ENCODE measurements around the gene ATP11A.
A peak's percentile ranks its signal among the peaks of the same experiment; 100 is the strongest.

ATP11A gene

DNA sequence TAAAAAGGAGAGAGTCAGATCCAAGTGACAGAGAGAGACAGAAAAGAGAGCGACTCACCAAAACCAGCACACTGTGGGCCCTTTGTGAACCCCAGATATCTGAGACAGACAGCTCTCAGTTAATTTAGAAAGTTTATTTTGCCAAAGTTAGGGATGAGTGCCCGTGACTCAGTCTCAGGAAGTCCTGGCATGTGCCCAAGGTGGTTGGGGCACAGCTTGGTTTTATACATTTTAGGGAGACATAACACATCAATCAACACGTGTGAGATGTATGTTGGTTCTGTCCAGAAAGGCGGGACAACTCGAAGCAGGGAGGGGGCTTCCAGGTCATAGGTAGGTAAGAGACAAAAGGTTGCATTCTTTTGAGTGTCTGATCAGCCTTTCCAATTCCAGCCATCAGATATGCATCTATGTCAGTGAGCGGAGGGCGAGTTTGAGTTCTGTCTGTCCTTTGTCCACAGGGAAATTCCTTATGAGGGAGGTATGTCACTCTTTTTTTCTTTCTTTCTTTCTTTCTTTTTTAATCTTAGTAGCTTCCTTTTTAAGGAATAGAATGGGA, 37.2 kb upstream of the ATP11A start:
- H3K4me1 ChIP-seq (ENCODE audit: control insufficient read depth, low read depth, low read length): no peaks in the 10 kb centered on the region

DNA sequence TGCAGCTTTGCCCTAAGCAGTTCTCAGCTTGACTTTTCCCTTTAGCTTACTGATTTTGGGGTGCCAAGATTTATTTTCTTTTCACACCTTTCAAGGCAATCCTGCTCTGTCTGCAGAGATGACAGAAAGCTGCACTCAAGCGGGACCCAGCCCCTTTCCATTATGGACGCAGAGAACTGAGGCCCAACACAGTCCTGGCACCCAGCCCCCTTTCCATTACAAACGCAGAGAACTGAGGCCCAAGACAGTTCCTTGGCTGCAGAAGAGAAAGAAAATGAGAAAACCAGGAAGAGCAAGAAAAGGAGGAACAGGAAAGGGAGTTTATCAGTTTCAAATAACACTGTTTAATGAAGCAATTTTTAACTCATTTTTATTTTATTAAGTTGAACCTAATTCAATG, 36.8 kb upstream of the ATP11A start:
- Histone ChIP-seq H3K4me2 (ENCODE audit: low read length) (no peak overlapping the region), H3K9ac (ENCODE audit: low read length) (no peak overlapping the region), H3K18ac (ENCODE audit: low read length) (no peak overlapping the region), H3K56ac (ENCODE audit: low read length) (no peak overlapping the region), H3K79me1 (ENCODE audit: low read length) (no peaks in the 10 kb centered on the region), H2BK5ac (ENCODE audit: low read length) (no peak overlapping the region), H3K4ac (ENCODE audit: low read depth, low read length) (no peak overlapping the region), H3K4me1 (ENCODE audit: control insufficient read depth, low read depth, low read length) (no peaks in the 10 kb centered on the region), H3K27me3 (ENCODE audit: insufficient read depth, low read length, poor library complexity) (no peaks in the 10 kb centered on the region), H4K8ac (ENCODE audit: low read depth, low read length) (no peak overlapping the region), H2BK120ac (ENCODE audit: low read depth, low read length) (no peak overlapping the region), H4K5ac (ENCODE audit: low read length) (no peak overlapping the region), H3K36me3 (ENCODE audit: control insufficient read depth, insufficient read depth, low read length) (no peaks in the 10 kb centered on the region), H3K79me2 (ENCODE audit: control insufficient read depth, insufficient read depth, low read length) (no peaks in the 10 kb centered on the region), H3K4me3 (ENCODE audit: low read length) (no peak overlapping the region), H3K27ac (ENCODE audit: low read depth, low read length) (no peak overlapping the region), H2AK5ac (ENCODE audit: low read length) (no peak overlapping the region), H2BK15ac (replicated peaks; ENCODE audit: low read depth) (no peak overlapping the region), H3K23ac (ENCODE audit: low read length) (no peak overlapping the region)
- DNase-seq: no peak
- WGBS (ENCODE audit: extremely low coverage, insufficient coverage, low lambda C conversion rate): no CpG with 5 or more reads among the region's 3 CpGs

More for the DNA sequence above, 37.2 kb upstream of the ATP11A start:
- Histone ChIP-seq H3K27me3 (ENCODE audit: insufficient read depth, low read length, poor library complexity) (no peaks in the 10 kb centered on the region), H3K4me2 (ENCODE audit: low read length) (no peak overlapping the region), H3K23ac (ENCODE audit: low read length) (no peak overlapping the region), H2AK5ac (ENCODE audit: low read length) (no peak overlapping the region), H3K4me3 (ENCODE audit: low read length) (no peak overlapping the region), H3K18ac (ENCODE audit: low read length) (no peak overlapping the region), H3K9ac (ENCODE audit: low read length) (no peak overlapping the region), H3K4ac (ENCODE audit: low read depth, low read length) (no peak overlapping the region), H3K36me3 (ENCODE audit: control insufficient read depth, insufficient read depth, low read length) (no peaks in the 10 kb centered on the region), H2BK5ac (ENCODE audit: low read length) (no peak overlapping the region), H3K79me1 (ENCODE audit: low read length) (no peaks in the 10 kb centered on the region), H3K79me2 (ENCODE audit: control insufficient read depth, insufficient read depth, low read length) (no peaks in the 10 kb centered on the region), H4K8ac (ENCODE audit: low read depth, low read length) (no peak overlapping the region), H2BK15ac (replicated peaks; ENCODE audit: low read depth) (no peak overlapping the region), H3K56ac (ENCODE audit: low read length) (no peak overlapping the region), H4K5ac (ENCODE audit: low read length) (no peak overlapping the region), H2BK120ac (ENCODE audit: low read depth, low read length) (no peak overlapping the region), H3K27ac (ENCODE audit: low read depth, low read length) (no peak overlapping the region)
- WGBS (ENCODE audit: extremely low coverage, insufficient coverage, low lambda C conversion rate): no CpG with 5 or more reads among the region's 7 CpGs
- DNase-seq: peak; percentile 61

DNA sequence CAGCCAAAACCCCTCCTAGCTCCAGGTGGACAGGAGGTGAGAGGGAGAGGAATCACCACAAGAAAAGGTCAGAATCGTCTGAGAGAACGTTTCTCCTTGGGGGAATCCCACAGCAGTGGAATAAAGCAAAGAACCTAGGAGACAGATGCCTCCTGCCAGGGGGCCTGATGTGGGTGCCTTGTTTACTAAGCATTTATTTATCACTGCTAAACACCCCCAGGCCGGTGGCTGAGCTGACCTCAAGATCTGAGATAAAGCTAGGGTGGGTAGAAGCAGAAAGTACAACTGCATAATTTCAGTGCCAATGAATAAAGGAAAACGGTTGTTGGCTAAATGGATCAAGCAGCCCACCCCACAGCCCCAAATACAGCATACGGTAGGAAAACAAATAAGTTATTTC, 33.9 kb upstream of the ATP11A start:
- H4K8ac ChIP-seq (ENCODE audit: low read depth, low read length): no peak overlapping the region
- H3K4me2 ChIP-seq (ENCODE audit: low read length): no peak overlapping the region
- DNase-seq: no peak
- no peak overlapping the region for H2BK15ac ChIP-seq (replicated peaks; ENCODE audit: low read depth)
- H3K27me3 ChIP-seq (ENCODE audit: insufficient read depth, low read length, poor library complexity): no peaks in the 10 kb centered on the region
- no peaks in the 10 kb centered on the region for H3K4me1 ChIP-seq (ENCODE audit: control insufficient read depth, low read depth, low read length)
- H4K5ac ChIP-seq (ENCODE audit: low read length): no peak overlapping the region
- H3K23ac ChIP-seq (ENCODE audit: low read length): no peak overlapping the region
- H3K36me3 ChIP-seq (ENCODE audit: control insufficient read depth, insufficient read depth, low read length): no peaks in the 10 kb centered on the region
- H2BK5ac ChIP-seq (ENCODE audit: low read length): no peak overlapping the region
- H3K79me2 ChIP-seq (ENCODE audit: control insufficient read depth, insufficient read depth, low read length): no peaks in the 10 kb centered on the region
- no peak overlapping the region for H3K27ac ChIP-seq (ENCODE audit: low read depth, low read length)
- no peak overlapping the region for H2BK120ac ChIP-seq (ENCODE audit: low read depth, low read length)
- H3K4ac ChIP-seq (ENCODE audit: low read depth, low read length): no peak overlapping the region
- H3K56ac ChIP-seq (ENCODE audit: low read length): no peak overlapping the region
- no peak overlapping the region for H3K4me3 ChIP-seq (ENCODE audit: low read length)
- H3K79me1 ChIP-seq (ENCODE audit: low read length): no peaks in the 10 kb centered on the region
- H2AK5ac ChIP-seq (ENCODE audit: low read length): no peak overlapping the region
- no peak overlapping the region for H3K9ac ChIP-seq (ENCODE audit: low read length)
- no peak overlapping the region for H3K18ac ChIP-seq (ENCODE audit: low read length)
- no CpG with 5 or more reads among the region's 5 CpGs for WGBS (ENCODE audit: extremely low coverage, insufficient coverage, low lambda C conversion rate)

DNA sequence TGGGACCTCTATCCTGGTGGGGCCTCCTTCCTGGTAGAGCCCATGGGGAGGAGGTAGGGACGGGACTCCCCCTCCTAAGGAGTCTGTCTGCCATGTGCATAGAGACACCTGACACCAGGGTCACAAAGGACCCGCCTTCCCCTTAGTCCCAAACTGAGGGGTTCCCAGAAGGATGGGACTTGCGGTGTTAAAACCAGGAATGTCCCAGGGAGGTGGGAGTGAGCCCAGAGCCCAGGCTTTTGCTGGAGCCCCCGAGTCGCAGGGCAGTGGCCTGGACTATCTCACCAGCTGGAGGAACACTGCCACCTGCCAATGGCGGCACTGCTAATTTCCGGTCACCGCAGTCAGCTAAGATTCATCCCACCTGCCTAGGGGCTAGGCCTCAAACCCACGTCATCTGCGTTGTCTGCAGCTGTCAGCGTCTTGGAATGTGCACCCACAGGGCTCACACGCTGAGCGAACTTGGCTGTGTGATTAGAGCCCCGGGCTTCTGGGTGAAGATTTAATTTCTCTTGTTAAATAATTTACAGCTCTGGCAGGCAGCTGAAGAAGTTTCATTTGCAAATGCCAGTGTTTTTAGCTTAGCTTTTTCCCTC, 31.9 kb upstream of the ATP11A start:
- Histone ChIP-seq H3K36me3 (ENCODE audit: control insufficient read depth, insufficient read depth, low read length) (no peaks in the 10 kb centered on the region), H3K79me1 (ENCODE audit: low read length) (no peaks in the 10 kb centered on the region), H3K4ac (ENCODE audit: low read depth, low read length) (no peak overlapping the region), H3K4me2 (ENCODE audit: low read length) (no peak overlapping the region), H3K4me1 (ENCODE audit: control insufficient read depth, low read depth, low read length) (no peaks in the 10 kb centered on the region), H4K8ac (ENCODE audit: low read depth, low read length) (no peak overlapping the region), H3K27ac (ENCODE audit: low read depth, low read length) (no peak overlapping the region), H3K27me3 (ENCODE audit: insufficient read depth, low read length, poor library complexity) (no peaks in the 10 kb centered on the region), H2BK120ac (ENCODE audit: low read depth, low read length) (no peak overlapping the region), H3K9ac (ENCODE audit: low read length) (no peak overlapping the region), H2BK5ac (ENCODE audit: low read length) (no peak overlapping the region), H4K5ac (ENCODE audit: low read length) (no peak overlapping the region), H3K23ac (ENCODE audit: low read length) (no peak overlapping the region), H3K56ac (ENCODE audit: low read length) (no peak overlapping the region), H3K79me2 (ENCODE audit: control insufficient read depth, insufficient read depth, low read length) (no peaks in the 10 kb centered on the region), H3K4me3 (ENCODE audit: low read length) (no peak overlapping the region), H2BK15ac (replicated peaks; ENCODE audit: low read depth) (no peak overlapping the region), H3K18ac (ENCODE audit: low read length) (no peak overlapping the region), H2AK5ac (ENCODE audit: low read length) (no peak overlapping the region)
- no CpG with 5 or more reads among the region's 14 CpGs for WGBS (ENCODE audit: extremely low coverage, insufficient coverage, low lambda C conversion rate)
- DNase-seq: peak; percentile 83

DNA sequence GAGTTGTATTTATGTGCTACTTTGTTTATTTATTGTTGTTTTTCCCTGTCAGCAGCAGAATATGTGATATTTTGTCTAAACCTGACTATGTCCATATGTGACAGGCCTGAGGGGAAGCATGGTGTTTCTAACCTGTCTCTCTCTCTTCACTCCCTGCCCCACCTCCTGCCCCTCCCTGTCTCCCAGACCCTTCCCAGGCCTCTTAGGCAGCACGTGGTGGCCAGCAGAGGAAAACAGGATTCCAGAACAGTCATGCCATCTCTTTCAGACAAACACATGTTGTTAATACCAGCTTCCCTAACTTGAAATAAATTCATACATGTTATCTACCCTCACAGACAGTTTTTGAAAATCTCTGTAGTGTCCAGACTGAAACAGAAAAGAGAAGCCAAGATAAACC, 31.0 kb upstream of the ATP11A start:
- DNase-seq: peak; percentile 37
- Histone ChIP-seq H2AK5ac (ENCODE audit: low read length) (no peak overlapping the region), H3K4me2 (ENCODE audit: low read length) (no peak overlapping the region), H3K27ac (ENCODE audit: low read depth, low read length) (no peak overlapping the region), H3K9ac (ENCODE audit: low read length) (no peak overlapping the region), H3K27me3 (ENCODE audit: insufficient read depth, low read length, poor library complexity) (no peaks in the 10 kb centered on the region), H2BK5ac (ENCODE audit: low read length) (no peak overlapping the region), H4K8ac (ENCODE audit: low read depth, low read length) (no peak overlapping the region), H3K23ac (ENCODE audit: low read length) (no peak overlapping the region), H2BK120ac (ENCODE audit: low read depth, low read length) (no peak overlapping the region), H3K36me3 (ENCODE audit: control insufficient read depth, insufficient read depth, low read length) (no peaks in the 10 kb centered on the region), H3K79me2 (ENCODE audit: control insufficient read depth, insufficient read depth, low read length) (no peaks in the 10 kb centered on the region), H3K56ac (ENCODE audit: low read length) (no peak overlapping the region), H2BK15ac (replicated peaks; ENCODE audit: low read depth) (no peak overlapping the region), H3K18ac (ENCODE audit: low read length) (no peak overlapping the region), H3K4me3 (ENCODE audit: low read length) (no peak overlapping the region), H3K79me1 (ENCODE audit: low read length) (no peaks in the 10 kb centered on the region), H4K5ac (ENCODE audit: low read length) (no peak overlapping the region), H3K4ac (ENCODE audit: low read depth, low read length) (no peak overlapping the region), H3K4me1 (ENCODE audit: control insufficient read depth, low read depth, low read length) (no peaks in the 10 kb centered on the region)
- no CpG with 5 or more reads among the region's 1 CpG for WGBS (ENCODE audit: extremely low coverage, insufficient coverage, low lambda C conversion rate)

DNA sequence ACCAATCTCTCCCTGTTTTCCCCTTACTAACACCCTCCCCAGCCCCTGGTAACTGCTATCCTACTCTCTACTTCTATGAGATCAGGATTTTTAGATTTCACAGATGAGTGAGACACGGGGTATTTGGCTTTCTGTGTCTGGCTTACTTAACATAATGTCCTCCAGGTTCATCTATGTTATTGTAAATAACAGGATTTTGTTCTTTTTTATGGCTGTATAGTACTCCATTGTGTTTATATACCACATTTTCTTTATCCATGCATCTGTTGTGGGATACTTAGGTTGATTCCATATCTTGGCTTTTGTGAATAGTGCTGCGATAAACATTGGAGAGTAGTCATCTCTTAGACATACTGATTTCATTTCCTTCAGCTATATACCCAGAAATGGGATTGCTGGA, 28.5 kb upstream of the ATP11A start:
- H3K4ac ChIP-seq (ENCODE audit: low read depth, low read length): no peak overlapping the region
- H3K4me3 ChIP-seq (ENCODE audit: low read length): no peak overlapping the region
- H3K23ac ChIP-seq (ENCODE audit: low read length): no peak overlapping the region
- H3K79me2 ChIP-seq (ENCODE audit: control insufficient read depth, insufficient read depth, low read length): no peaks in the 10 kb centered on the region
- no peak overlapping the region for H3K27ac ChIP-seq (ENCODE audit: low read depth, low read length)
- H3K56ac ChIP-seq (ENCODE audit: low read length): no peak overlapping the region
- no peak overlapping the region for H4K5ac ChIP-seq (ENCODE audit: low read length)
- no peak overlapping the region for H3K9ac ChIP-seq (ENCODE audit: low read length)
- no peak overlapping the region for H2BK5ac ChIP-seq (ENCODE audit: low read length)
- WGBS (ENCODE audit: extremely low coverage, insufficient coverage, low lambda C conversion rate): no CpG with 5 or more reads among the region's 2 CpGs
- H3K4me2 ChIP-seq (ENCODE audit: low read length): no peak overlapping the region
- no peaks in the 10 kb centered on the region for H3K27me3 ChIP-seq (ENCODE audit: insufficient read depth, low read length, poor library complexity)
- no peaks in the 10 kb centered on the region for H3K4me1 ChIP-seq (ENCODE audit: control insufficient read depth, low read depth, low read length)
- no peaks in the 10 kb centered on the region for H3K36me3 ChIP-seq (ENCODE audit: control insufficient read depth, insufficient read depth, low read length)
- H2AK5ac ChIP-seq (ENCODE audit: low read length): no peak overlapping the region
- H3K79me1 ChIP-seq (ENCODE audit: low read length): no peaks in the 10 kb centered on the region
- H2BK15ac ChIP-seq (replicated peaks; ENCODE audit: low read depth): no peak overlapping the region
- H3K18ac ChIP-seq (ENCODE audit: low read length): no peak overlapping the region
- DNase-seq: no peak
- no peak overlapping the region for H2BK120ac ChIP-seq (ENCODE audit: low read depth, low read length)
- no peak overlapping the region for H4K8ac ChIP-seq (ENCODE audit: low read depth, low read length)
